Activated CD8-positive, alpha-beta T cell treated with anti-CD3 and anti-CD28 coated beads for 36 hours (primary cell): ENCODE data around the gene ZNHIT1. TPM values are rescaled to one million over a fixed set of nuclear protein-coding genes. Genes with fewer than 3 reads are reported as not detected.

ENCODE experiments used
- ATAC-seq: fragments of 200-7000 bp; cut with Tn5 transposase; one replicate; pipeline ENCODE4 v1.10.0; 2021; ENCODE audit warnings: mild to moderate bottlenecking, moderate library complexity
- CTCF ChIA-PET: fragments of 350-600 bp; sonication (Branson Sonifier 250); formaldehyde crosslinking; loops from one replicate; lab custom pipeline; 2021; ENCODE audit warnings: antibody characterized with exemption; lab: Charles Lee
- POLR2A ChIA-PET: fragments of 350-600 bp; sonication (Branson Sonifier 250); formaldehyde crosslinking; loops from one replicate; lab custom pipeline; 2021; ENCODE audit warnings: antibody characterized with exemption; lab: Charles Lee
- DNase-seq: peaks from one replicate; pipeline ENCODE4 v3.0.0-alpha.2; 2020
- H3K27ac Mint-ChIP-seq: one replicate; pipeline ENCODE4 v1.8.0; 2021; ENCODE audit warnings: mild to moderate bottlenecking, mixed read lengths
- H3K27me3 Mint-ChIP-seq: one replicate; pipeline ENCODE4 v1.8.0; 2021; ENCODE audit warnings: mixed read lengths
- H3K36me3 Mint-ChIP-seq: one replicate; pipeline ENCODE4 v1.8.0; 2021; ENCODE audit warnings: low read depth, mixed read lengths
- H3K4me1 Mint-ChIP-seq: one replicate; pipeline ENCODE4 v1.8.0; 2021; ENCODE audit warnings: low read depth, mixed read lengths
- H3K4me3 Mint-ChIP-seq: one replicate; pipeline ENCODE4 v1.8.0; 2021; ENCODE audit warnings: mild to moderate bottlenecking, moderate library complexity, mixed read lengths
- H3K9me3 Mint-ChIP-seq: one replicate; pipeline ENCODE4 v1.8.0; 2021; ENCODE audit warnings: mixed read lengths
- intact Hi-C: fragments of 100-400 bp; cut with micrococcal nuclease; formaldehyde crosslinking; loops from one replicate; pipeline ENCODE4 v1.10.0; 2022
- total RNA-seq, 2 experiments: library from RNA; stranded (reverse); gene quantifications; one replicate each; pipeline ENCODE4 v1.2.3, GENCODE V29; 2021
- TF ChIP-seq, protein P1 (sequence below): fragments of 200-600 bp; IDR thresholded peaks from one replicate; pipeline ENCODE4 v1.8.0; 2022; ENCODE audit warnings: antibody characterized with exemption, mild to moderate bottlenecking

ZNHIT1 gene
- total RNA-seq, 2 experiments from 2014 or later, result 36.8 to 37.9 TPM

DNA sequence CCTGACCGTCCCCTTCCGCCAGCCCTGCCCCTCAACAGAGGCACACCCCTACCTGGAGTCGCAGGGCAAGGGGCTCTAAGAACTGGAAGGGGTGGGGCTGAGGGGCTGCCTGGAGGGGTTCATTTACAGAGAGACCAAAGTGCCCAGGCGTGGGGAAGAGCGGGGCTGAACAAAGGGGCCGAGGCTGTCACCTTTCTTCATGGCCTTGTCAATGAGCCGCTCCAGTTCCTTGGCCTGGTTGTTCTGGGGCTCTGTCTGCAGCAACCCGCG is 21.9 kb downstream of the ZNHIT1 start:
- intact Hi-C loops, result loop anchor here (10.0 kb wide), 1 partner anchor 45 kb away; no protein-coding TSS in a partner anchor
- Mint-ChIP-seq H3K27ac (no peak overlapping the region), H3K9me3 (no peaks in the 10 kb centered on the region), H3K4me1 (peaks cover 11% of the 10 kb centered on the region), H3K4me3 (no peak overlapping the region), H3K27me3 (no peaks in the 10 kb centered on the region), H3K36me3 (peaks cover 14% of the 10 kb centered on the region)
- DNase-seq (no peak), ATAC-seq (no peak)
- POLR2A ChIA-PET, result no interaction called here
- CTCF ChIA-PET, result interaction anchor here (1.2 to 1.3 kb wide), 2 partner anchors 8 to 22 kb away, joined by 3 to 5 read pairs; partner anchors contain the start of gene ZNHIT1
- TF ChIP-seq, protein P1, sequence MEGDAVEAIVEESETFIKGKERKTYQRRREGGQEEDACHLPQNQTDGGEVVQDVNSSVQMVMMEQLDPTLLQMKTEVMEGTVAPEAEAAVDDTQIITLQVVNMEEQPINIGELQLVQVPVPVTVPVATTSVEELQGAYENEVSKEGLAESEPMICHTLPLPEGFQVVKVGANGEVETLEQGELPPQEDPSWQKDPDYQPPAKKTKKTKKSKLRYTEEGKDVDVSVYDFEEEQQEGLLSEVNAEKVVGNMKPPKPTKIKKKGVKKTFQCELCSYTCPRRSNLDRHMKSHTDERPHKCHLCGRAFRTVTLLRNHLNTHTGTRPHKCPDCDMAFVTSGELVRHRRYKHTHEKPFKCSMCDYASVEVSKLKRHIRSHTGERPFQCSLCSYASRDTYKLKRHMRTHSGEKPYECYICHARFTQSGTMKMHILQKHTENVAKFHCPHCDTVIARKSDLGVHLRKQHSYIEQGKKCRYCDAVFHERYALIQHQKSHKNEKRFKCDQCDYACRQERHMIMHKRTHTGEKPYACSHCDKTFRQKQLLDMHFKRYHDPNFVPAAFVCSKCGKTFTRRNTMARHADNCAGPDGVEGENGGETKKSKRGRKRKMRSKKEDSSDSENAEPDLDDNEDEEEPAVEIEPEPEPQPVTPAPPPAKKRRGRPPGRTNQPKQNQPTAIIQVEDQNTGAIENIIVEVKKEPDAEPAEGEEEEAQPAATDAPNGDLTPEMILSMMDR, result no peak

DNA sequence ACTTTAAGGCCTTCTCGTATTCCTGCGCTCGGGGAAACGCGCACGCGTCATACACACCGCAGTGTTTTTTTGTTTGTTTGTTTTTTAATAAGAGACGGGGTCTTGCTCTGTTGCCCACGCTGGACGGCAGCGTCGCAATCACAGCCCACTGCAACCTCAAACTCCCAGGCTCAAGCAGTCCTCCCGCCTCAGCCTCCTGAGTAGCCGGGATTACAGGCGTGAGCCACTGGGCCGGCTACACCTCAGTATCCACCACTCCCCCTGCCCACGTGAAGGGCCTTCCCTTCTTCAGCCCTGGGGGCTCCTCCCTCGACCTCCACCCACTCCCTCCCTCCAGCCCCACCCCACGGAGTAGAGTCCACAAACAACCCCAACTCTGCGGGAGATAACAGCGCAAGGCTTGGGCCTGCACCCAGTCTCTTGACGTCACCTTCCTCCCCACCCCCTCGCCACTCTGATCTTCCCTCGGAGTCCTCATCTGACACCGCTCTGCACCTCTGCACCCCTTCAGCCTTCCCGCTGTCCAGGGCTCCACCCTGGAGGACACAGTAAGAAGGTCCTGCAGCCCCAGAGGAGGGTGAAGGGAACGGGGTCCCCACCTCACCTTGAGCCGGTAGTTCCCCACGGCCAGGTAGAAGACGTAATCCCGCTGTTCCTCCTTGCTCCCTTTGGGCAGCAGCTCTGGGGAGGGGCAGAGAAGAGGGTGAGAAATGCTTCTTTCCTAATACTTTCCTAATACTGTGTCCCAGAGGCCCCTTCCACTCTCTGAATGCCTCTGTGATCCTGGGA is 22.5 kb downstream of the ZNHIT1 start:
- Mint-ChIP-seq H3K9me3 (no peaks in the 10 kb centered on the region), H3K27me3 (no peaks in the 10 kb centered on the region), H3K4me1 (peaks cover 15% of the 10 kb centered on the region), H3K27ac (no peak overlapping the region), H3K36me3 (peaks cover 19% of the 10 kb centered on the region), H3K4me3 (no peak overlapping the region)
- TF ChIP-seq, protein P1, result no peak
- DNase-seq, result no peak
- CTCF ChIA-PET, result no interaction called here
- intact Hi-C loops, result no loop called here
- no peak for ATAC-seq
- POLR2A ChIA-PET, result no interaction called here

DNA sequence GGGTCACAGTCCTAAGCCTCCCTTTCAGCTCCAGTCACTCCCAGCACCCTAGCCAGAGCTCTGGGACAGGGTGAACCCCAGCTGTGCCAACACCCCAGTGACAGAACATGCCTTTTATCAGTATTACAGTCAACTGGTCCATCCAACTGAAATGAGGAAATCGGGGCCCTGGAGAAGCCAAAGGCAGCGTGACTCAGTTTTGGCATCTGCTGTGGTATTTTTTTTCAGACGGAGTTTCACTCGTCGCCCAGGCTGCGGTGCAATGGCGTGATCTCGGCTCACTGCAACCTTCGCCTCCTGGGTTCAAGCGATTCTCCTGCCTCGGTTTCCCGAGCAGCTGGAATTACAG is 23.0 kb downstream of the ZNHIT1 start:
- H3K9me3 Mint-ChIP-seq, result no peaks in the 10 kb centered on the region
- CTCF ChIA-PET, result interaction anchor here (1.1 kb wide), 1 partner anchor 97 kb away, joined by 3 read pairs; no protein-coding TSS in a partner anchor

DNA sequence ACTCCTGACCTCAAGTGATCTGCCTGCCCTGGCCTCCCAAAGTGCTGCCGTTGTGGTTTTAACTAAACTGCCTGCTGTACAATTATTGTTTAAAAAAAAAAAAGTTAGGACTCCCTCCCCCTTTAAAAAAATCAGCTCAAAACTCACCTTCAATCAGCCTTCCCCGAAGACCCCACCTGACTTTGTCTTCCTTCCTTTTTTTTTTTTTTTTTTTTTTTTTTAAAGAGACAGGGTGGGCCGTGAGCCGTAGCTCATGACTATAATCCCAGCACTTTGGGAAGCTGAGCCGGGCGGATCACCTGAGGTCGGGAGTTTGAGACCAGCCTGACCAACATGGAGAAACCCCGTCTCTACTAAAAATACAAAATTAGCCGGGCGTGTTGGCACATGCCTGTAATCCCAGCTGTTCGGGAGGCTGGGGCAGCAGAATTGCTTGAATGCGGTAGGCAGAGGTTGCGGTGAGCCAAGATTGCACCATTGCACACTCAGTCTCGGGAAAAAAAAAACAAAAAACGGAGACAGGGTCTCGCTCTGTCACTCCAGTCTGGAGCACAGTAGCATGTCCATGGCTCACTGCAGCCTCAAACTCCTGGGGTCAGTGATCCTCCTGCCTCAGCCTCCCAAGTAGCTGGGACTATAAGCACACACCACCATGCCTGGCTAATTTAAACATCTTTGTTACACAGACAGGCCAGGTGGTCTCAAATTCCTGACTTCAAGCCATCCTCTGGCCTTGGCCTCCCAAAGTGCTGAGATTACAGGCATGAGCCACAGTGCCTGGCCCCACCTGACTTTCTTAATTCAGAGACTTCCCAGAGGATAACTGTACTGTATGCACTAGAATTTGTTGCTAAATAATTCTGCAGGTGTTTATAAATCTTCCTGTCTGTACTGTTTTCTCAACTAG is 23.7 kb downstream of the ZNHIT1 start:
- peaks cover 24% of the 10 kb centered on the region for H3K36me3 Mint-ChIP-seq
- no peak for ATAC-seq
- TF ChIP-seq, protein P1, result no peak
- no peaks in the 10 kb centered on the region for H3K9me3 Mint-ChIP-seq
- H3K27me3 Mint-ChIP-seq, result no peaks in the 10 kb centered on the region
- peaks cover 21% of the 10 kb centered on the region for H3K4me1 Mint-ChIP-seq
- no peak overlapping the region for H3K27ac Mint-ChIP-seq
- ChIA-PET POLR2A (no interaction called here), CTCF (interaction anchor here (1.1 kb wide), 1 partner anchor 98 kb away, joined by 3 read pairs; no protein-coding TSS in a partner anchor)
- intact Hi-C loops, result no loop called here
- no peak for DNase-seq
- H3K4me3 Mint-ChIP-seq, result no peak overlapping the region

More for the DNA sequence above, 23.0 kb downstream of the ZNHIT1 start:
- Mint-ChIP-seq H3K27me3 (no peaks in the 10 kb centered on the region), H3K36me3 (peaks cover 24% of the 10 kb centered on the region), H3K27ac (no peak overlapping the region), H3K4me1 (peaks cover 20% of the 10 kb centered on the region), H3K4me3 (no peak overlapping the region)
- intact Hi-C loops, result no loop called here
- TF ChIP-seq, protein P1, result no peak
- ATAC-seq, result no peak
- DNase-seq, result no peak
- POLR2A ChIA-PET, result no interaction called here
